ENCODE results near the gene TSC22D3. TPM values are rescaled to one million over a fixed set of nuclear protein-coding genes. Genes with fewer than 3 reads are reported as not detected.
A peak's percentile ranks its signal among the peaks of the same experiment; 100 is the strongest.

The TSC22D3 gene
- total RNA-seq, 2 donors from 2014 or later = 144 to 147 TPM

DNA sequence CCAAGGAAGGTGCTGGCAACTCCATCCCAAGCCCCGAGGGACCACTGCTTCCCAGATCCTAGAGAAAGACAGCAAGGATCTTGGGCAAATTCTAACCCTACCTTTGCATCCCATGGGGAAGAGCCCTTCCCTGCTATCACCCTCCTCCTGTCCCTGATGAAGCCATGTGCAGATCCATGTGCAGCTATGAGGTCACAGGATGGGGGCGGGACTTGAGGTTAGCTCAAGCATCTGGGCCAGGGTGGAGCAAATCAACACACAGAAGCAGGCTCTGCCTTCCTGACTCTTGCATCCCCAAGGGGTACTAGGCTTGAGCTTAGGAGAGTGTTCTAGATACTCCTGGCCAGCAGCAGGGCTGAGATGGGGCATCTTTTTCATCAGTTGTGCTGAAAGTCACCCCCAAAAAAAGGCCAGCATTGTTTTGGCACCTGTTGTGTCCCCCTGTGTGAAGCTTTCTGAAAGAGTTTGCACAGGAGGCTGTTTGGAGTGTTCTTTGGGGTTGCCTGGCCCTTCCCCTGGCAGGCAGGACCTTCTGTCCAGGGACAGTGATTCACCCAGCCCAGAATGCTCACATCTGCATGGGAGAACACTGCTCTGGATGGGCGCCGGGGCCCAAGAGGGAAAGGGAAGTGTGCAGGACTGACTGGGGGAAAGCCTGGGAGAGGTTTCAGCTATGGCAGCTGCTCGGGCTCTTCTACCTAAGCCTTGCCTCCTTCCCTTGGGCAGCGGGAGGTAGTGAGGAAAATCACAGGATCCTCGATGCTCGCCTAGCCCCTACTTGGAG lies 96.4 kb downstream of the TSC22D3 start:
- TF ChIP-seq POLR2A (IDR thresholded peaks at IDR 0.05) = peak in 2 of 3 donors; percentile 11 to 28
- TF ChIP-seq, protein P1, sequence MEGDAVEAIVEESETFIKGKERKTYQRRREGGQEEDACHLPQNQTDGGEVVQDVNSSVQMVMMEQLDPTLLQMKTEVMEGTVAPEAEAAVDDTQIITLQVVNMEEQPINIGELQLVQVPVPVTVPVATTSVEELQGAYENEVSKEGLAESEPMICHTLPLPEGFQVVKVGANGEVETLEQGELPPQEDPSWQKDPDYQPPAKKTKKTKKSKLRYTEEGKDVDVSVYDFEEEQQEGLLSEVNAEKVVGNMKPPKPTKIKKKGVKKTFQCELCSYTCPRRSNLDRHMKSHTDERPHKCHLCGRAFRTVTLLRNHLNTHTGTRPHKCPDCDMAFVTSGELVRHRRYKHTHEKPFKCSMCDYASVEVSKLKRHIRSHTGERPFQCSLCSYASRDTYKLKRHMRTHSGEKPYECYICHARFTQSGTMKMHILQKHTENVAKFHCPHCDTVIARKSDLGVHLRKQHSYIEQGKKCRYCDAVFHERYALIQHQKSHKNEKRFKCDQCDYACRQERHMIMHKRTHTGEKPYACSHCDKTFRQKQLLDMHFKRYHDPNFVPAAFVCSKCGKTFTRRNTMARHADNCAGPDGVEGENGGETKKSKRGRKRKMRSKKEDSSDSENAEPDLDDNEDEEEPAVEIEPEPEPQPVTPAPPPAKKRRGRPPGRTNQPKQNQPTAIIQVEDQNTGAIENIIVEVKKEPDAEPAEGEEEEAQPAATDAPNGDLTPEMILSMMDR (IDR thresholded peaks at IDR 0.05) = no peak
- Histone ChIP-seq H3K36me3 (replicated peaks in 1 of 2; ENCODE audit: insufficient read depth in 1 of 2, low read depth in 2 of 2) (no peaks in the 10 kb centered on the region), H3K27ac (peak overlapping the region in 3 of 4 donors; percentile 7 to 56 (median 25)), H3K4me1 (peaks cover 50% of the 10 kb centered on the region), H3K4me3 (no peak overlapping the region), H3K9me3 (no peaks in the 10 kb centered on the region), H3K27me3 (no peaks in the 10 kb centered on the region)
- no peak for ATAC-seq
- 78% methylated on average over 7 of the region's 8 CpGs; no CpG with 5 or more reads in 1 of the 2 donors for WGBS, 2 donors
- peak; percentile 32 to 76 (median 54) for DNase-seq
- intact Hi-C loops (cut with DNase I) = loop anchor here (10.0 kb wide), 1 partner anchor 96 kb away; the partner anchor contains the start of genes NCBP2L and TSC22D3

- TF ChIP-seq, protein P1 (IDR thresholded peaks at IDR 0.05) = no peak
- TF ChIP-seq POLR2A (IDR thresholded peaks at IDR 0.05) = no peak
- intact Hi-C loops (cut with DNase I) = loop anchor here (10.0 kb wide), 1 partner anchor 97 kb away; the partner anchor contains the start of genes NCBP2L and TSC22D3
Measured at GRCh38 chrX:107677909-107678308, 97.7 kb downstream of the TSC22D3 start.

DNA sequence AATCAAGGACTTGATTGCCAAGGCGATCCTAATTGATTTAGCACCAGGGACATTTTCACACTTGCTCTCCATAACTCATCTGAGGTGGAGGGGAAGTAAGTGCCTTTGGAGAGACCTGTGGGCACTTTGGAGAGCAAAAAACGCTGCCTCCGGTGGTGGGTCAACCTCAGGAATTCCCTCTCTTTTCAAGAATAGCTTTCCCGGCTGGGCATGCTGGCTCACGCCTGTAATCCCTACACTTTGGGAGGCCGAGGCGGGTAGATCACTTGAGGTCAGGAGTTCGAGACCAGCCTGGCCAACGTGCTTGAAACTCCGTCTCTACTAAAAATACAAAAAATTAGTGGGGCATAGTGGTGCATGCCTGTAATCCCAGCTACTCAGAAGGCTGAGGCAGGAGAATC lies 98.1 kb downstream of the TSC22D3 start:
- WGBS, 2 donors = 20 to 55% methylated on average over 2 to 9 of the region's 10 CpGs
- peaks cover 49% of the 10 kb centered on the region for H3K4me1 ChIP-seq
- intact Hi-C loops (cut with DNase I) = loop anchor here (10.0 kb wide), 1 partner anchor 97 kb away; the partner anchor contains the start of genes NCBP2L and TSC22D3
- no peaks in the 10 kb centered on the region for H3K27me3 ChIP-seq
- no peaks in the 10 kb centered on the region for H3K9me3 ChIP-seq
- peak overlapping the region; percentile 43 to 89 (median 81) for H3K27ac ChIP-seq
- TF ChIP-seq, protein P1 (IDR thresholded peaks at IDR 0.05) = no peak
- no peak for TF ChIP-seq POLR2A (IDR thresholded peaks at IDR 0.05)
- DNase-seq = no peak
- no peak overlapping the region for H3K4me3 ChIP-seq
- H3K36me3 ChIP-seq (replicated peaks in 1 of 2; ENCODE audit: insufficient read depth in 1 of 2, low read depth in 2 of 2) = no peaks in the 10 kb centered on the region
- no peak for ATAC-seq

More at GRCh38 chrX:107677909-107678308, 97.7 kb downstream of the TSC22D3 start:
- H3K4me1 ChIP-seq = peaks cover 50% of the 10 kb centered on the region
- H3K4me3 ChIP-seq = no peak overlapping the region
- ATAC-seq = no peak
- no peak for DNase-seq
- no peaks in the 10 kb centered on the region for H3K27me3 ChIP-seq
- H3K36me3 ChIP-seq (replicated peaks in 1 of 2; ENCODE audit: insufficient read depth in 1 of 2, low read depth in 2 of 2) = no peaks in the 10 kb centered on the region
- no peaks in the 10 kb centered on the region for H3K9me3 ChIP-seq
- H3K27ac ChIP-seq = peak overlapping the region in 3 of 4 donors; percentile 77 to 89 (median 85)
- WGBS, 2 donors = 71 to 92% methylated on average over 4 of the region's 4 CpGs

DNA sequence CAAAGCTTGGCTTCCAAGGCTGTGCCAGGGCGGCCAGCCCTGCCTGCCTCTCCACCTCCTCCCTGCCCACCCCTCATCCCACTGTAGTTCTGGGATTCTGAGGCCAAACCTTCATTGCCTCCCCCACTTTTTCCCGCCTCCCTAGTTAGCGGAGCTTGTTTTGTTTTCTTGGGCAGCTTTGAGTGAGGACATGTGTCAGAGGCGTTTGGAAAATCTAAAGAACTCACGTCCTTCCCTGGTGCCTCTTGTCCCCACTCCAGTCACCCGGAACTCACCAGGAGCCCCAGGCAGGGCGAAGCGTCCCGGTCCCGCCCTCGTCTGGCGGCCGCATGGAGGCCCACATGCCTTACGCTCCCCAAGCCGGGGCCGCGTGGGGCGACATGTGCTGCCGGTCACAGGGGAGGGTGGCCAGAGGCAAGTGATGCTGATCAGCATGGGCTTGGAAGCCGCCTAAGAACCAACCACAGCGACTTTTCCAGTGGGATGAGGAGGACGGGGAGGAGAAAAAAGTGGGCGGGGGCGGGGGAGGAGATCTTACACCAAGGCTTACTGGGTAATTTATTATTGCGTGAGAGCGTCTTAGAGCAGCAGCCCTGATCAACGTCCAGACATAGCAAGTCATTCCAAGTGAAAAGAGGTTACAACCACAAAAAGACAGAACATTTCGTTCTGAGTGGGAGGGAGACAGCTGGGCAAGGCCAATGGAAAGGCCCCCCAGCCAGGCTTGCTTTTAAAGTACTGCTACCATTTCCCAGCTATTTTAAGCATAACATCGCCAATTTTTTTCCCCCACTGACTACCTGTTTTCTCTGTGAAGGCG lies 98.8 kb downstream of the TSC22D3 start:
- DNase-seq (peak; percentile 80 to 86 (median 82)), ATAC-seq (peak; percentile 83)
- no peak overlapping the region for H3K4me3 ChIP-seq
- WGBS, 2 donors = 25 to 27% methylated on average over 11 to 29 of the region's 30 CpGs
- no peaks in the 10 kb centered on the region for H3K27me3 ChIP-seq
- no peaks in the 10 kb centered on the region for H3K9me3 ChIP-seq
- peak overlapping the region; percentile 43 to 89 (median 81) for H3K27ac ChIP-seq
- peaks cover 42% of the 10 kb centered on the region for H3K4me1 ChIP-seq
- H3K36me3 ChIP-seq (replicated peaks in 1 of 2; ENCODE audit: insufficient read depth in 1 of 2, low read depth in 2 of 2) = no peaks in the 10 kb centered on the region
- intact Hi-C loops (cut with DNase I) = loop anchor here (10.0 kb wide), 1 partner anchor 98 kb away; the partner anchor contains the start of genes NCBP2L and TSC22D3
- TF ChIP-seq POLR2A (IDR thresholded peaks at IDR 0.05) = peak; percentile 35 to 68 (median 68)
- TF ChIP-seq, protein P1 (IDR thresholded peaks at IDR 0.05) = no peak
